ENCODE measurements around the gene CFDP1. TPM values are rescaled to one million over a fixed set of nuclear protein-coding genes. Genes with fewer than 3 reads are reported as not detected.
A peak's percentile ranks its signal among the peaks of the same experiment; 100 is the strongest.
"Not testable (repeated sequence)": the region's sequence is repeated elsewhere in the genome, so short reads cannot be mapped to it uniquely, and the experiment has no call there.

CFDP1 gene
- total RNA-seq, 1 donor: 41.3 TPM

DNA sequence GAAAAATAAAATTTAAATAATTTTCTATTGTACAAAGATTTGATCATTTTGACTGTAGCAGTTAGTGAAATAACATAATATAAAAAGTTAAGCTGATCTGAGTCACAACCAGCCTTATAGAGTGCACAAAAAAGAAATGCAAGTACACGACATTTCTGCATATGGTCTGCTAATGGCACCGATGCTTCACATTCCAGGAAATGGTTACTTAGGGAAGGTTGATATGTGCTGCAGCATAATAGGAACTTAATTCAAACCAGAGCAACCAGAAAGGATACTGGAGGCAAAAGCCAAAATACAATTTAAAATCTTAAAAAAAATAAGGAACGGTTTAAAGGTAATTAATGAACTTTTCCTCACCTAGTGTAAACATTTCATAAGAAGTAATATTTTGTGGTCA, 10.0 kb upstream of the CFDP1 start:
- Histone ChIP-seq H3K27me3 (ENCODE audit: insufficient read depth, low read length) (no peaks in the 10 kb centered on the region), H3K4me3 (ENCODE audit: insufficient read depth, low read length) (no peak overlapping the region), H3K27ac (ENCODE audit: low read depth, low read length) (no peak overlapping the region), H3K4me2 (ENCODE audit: insufficient read depth, low read length) (no peak overlapping the region), H4K20me1 (ENCODE audit: insufficient read depth, low read length) (no peaks in the 10 kb centered on the region), H3K79me2 (ENCODE audit: insufficient read depth, low read length) (peaks cover 2% of the 10 kb centered on the region), H3K4me1 (ENCODE audit: insufficient read depth, low read length) (no peaks in the 10 kb centered on the region), H3K36me3 (ENCODE audit: insufficient read depth, low read length) (no peaks in the 10 kb centered on the region), H3K9me3 (ENCODE audit: low read depth, low read length) (no peaks in the 10 kb centered on the region), H2AFZ (ENCODE audit: low read length) (no peak overlapping the region)
- TF ChIP-seq, protein P1, sequence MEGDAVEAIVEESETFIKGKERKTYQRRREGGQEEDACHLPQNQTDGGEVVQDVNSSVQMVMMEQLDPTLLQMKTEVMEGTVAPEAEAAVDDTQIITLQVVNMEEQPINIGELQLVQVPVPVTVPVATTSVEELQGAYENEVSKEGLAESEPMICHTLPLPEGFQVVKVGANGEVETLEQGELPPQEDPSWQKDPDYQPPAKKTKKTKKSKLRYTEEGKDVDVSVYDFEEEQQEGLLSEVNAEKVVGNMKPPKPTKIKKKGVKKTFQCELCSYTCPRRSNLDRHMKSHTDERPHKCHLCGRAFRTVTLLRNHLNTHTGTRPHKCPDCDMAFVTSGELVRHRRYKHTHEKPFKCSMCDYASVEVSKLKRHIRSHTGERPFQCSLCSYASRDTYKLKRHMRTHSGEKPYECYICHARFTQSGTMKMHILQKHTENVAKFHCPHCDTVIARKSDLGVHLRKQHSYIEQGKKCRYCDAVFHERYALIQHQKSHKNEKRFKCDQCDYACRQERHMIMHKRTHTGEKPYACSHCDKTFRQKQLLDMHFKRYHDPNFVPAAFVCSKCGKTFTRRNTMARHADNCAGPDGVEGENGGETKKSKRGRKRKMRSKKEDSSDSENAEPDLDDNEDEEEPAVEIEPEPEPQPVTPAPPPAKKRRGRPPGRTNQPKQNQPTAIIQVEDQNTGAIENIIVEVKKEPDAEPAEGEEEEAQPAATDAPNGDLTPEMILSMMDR (IDR thresholded peaks at IDR 0.05; ENCODE audit: extremely low read depth, low read depth, low read length): no peak
- DNase-seq (ENCODE audit: insufficient read length, low spot score, missing footprints): no peak

DNA sequence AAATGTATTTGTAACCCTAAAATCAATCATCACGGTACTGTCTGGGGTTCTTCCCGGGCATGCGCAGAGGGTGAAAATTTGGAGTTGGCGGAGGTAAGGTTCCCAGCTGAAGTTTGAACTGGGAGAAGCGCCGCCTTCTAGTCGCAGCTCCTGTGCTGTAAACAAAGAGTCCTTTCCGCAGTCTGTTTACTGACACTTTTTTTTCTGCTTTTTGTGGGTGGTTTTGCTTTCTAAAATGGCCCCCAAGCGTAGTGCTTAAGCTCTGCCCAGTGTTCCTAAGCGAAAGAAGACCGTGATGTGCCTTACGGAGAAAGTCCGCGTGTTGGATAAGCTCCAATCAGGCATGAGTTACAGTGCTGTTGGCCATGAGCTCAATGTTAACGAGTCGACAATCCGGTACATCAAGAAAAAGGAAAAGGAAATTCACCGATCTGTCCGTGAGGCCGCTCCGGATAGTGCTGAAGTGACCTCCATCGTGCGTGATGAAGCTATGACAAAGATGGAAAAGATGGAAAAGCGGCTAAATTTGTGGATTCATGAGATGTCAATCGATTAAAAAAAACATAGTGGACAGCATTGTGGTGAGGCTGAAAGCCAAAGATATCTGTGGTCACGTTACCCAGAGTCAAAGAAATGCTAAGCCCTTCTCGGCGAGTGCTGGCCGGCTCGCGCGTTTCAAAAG, 570 bp upstream of the CFDP1 start:
- no peaks in the 10 kb centered on the region for H3K27me3 ChIP-seq (ENCODE audit: insufficient read depth, low read length)
- TF ChIP-seq, protein P1 (IDR thresholded peaks at IDR 0.05; ENCODE audit: extremely low read depth, low read depth, low read length): no peak
- peaks cover 42% of the 10 kb centered on the region for H3K79me2 ChIP-seq (ENCODE audit: insufficient read depth, low read length)
- peak; percentile 82 for DNase-seq (ENCODE audit: insufficient read length, low spot score, missing footprints)
- H3K9me3 ChIP-seq (ENCODE audit: low read depth, low read length): no peaks in the 10 kb centered on the region
- H3K4me1 ChIP-seq (ENCODE audit: insufficient read depth, low read length): peaks cover 4% of the 10 kb centered on the region
- peak overlapping the region; percentile 98 for H3K4me3 ChIP-seq (ENCODE audit: insufficient read depth, low read length)
- peak overlapping the region; percentile 100 for H3K4me2 ChIP-seq (ENCODE audit: insufficient read depth, low read length)
- peak overlapping the region; percentile 100 for H3K27ac ChIP-seq (ENCODE audit: low read depth, low read length)
- peak overlapping the region; percentile 86 for H2AFZ ChIP-seq (ENCODE audit: low read length)
- peaks cover 4% of the 10 kb centered on the region for H4K20me1 ChIP-seq (ENCODE audit: insufficient read depth, low read length)
- no peaks in the 10 kb centered on the region for H3K36me3 ChIP-seq (ENCODE audit: insufficient read depth, low read length)

DNA sequence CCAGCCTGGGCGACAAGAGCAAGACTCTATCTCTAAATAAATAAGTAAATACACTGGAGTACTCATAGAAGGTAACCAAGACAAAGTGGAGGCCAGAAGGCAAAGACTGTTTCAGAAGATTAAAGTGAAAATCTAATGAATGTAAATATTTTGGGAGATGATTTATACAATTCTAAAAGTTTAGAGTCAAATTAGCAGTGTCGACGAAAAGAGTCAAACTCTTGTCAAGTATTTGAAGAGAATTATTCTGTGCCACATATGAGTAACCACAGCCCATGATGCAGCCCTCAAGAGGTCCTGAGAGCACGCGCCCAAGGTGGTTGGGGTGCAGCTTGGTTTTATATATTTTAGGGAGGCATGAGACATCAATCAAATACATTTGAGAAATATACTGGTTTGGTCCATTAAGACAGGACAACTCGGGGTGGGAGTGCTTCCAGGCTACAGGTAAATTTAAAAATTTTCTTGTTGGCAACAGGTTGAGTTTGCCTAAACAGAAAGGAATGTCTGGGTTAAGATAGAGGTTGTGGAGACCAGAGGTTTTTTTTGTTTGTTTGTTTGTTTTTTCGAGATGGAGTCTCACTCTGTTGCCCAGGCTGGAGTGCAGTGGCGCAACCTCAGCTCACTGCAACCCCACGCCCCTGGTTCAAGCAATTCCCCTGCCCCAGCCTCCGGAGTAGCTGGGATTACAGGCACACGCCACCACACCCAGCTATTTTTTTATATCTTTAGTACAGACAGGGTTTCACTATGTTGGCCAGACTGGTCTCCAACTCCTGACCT, 3.5 kb downstream of the CFDP1 start:
- Histone ChIP-seq H3K79me2 (ENCODE audit: insufficient read depth, low read length) (peaks cover 69% of the 10 kb centered on the region), H4K20me1 (ENCODE audit: insufficient read depth, low read length) (peaks cover 4% of the 10 kb centered on the region)

GRCh38 chr16:75426524-75426923, 6.8 kb downstream of the CFDP1 start:
- not testable (repeated sequence) for H3K36me3 ChIP-seq (ENCODE audit: insufficient read depth, low read length); H2AFZ ChIP-seq (ENCODE audit: low read length); H3K4me2 ChIP-seq (ENCODE audit: insufficient read depth, low read length); H3K9me3 ChIP-seq (ENCODE audit: low read depth, low read length); H3K27ac ChIP-seq (ENCODE audit: low read depth, low read length); H3K4me3 ChIP-seq (ENCODE audit: insufficient read depth, low read length); DNase-seq (ENCODE audit: insufficient read length, low spot score, missing footprints); H4K20me1 ChIP-seq (ENCODE audit: insufficient read depth, low read length); H3K27me3 ChIP-seq (ENCODE audit: insufficient read depth, low read length)
- Histone ChIP-seq H3K79me2 (ENCODE audit: insufficient read depth, low read length) (peaks cover 77% of the 10 kb centered on the region), H3K4me1 (ENCODE audit: insufficient read depth, low read length) (peaks cover 14% of the 10 kb centered on the region)

More for the DNA sequence above, 3.5 kb downstream of the CFDP1 start:
- no peak overlapping the region for H3K4me3 ChIP-seq (ENCODE audit: insufficient read depth, low read length)
- TF ChIP-seq, protein P1 (IDR thresholded peaks at IDR 0.05; ENCODE audit: extremely low read depth, low read depth, low read length): no peak
- H3K27me3 ChIP-seq (ENCODE audit: insufficient read depth, low read length): no peaks in the 10 kb centered on the region
- no peak overlapping the region for H3K27ac ChIP-seq (ENCODE audit: low read depth, low read length)
- no peak overlapping the region for H2AFZ ChIP-seq (ENCODE audit: low read length)
- H3K4me2 ChIP-seq (ENCODE audit: insufficient read depth, low read length): no peak overlapping the region
- DNase-seq (ENCODE audit: insufficient read length, low spot score, missing footprints): no peak
- H3K4me1 ChIP-seq (ENCODE audit: insufficient read depth, low read length): peaks cover 8% of the 10 kb centered on the region
- H3K36me3 ChIP-seq (ENCODE audit: insufficient read depth, low read length): no peaks in the 10 kb centered on the region
- no peaks in the 10 kb centered on the region for H3K9me3 ChIP-seq (ENCODE audit: low read depth, low read length)

GRCh38 chr16:75424105-75424762, 9.1 kb downstream of the CFDP1 start:
- H3K27me3 ChIP-seq (ENCODE audit: insufficient read depth, low read length); H2AFZ ChIP-seq (ENCODE audit: low read length); H3K36me3 ChIP-seq (ENCODE audit: insufficient read depth, low read length); H3K4me3 ChIP-seq (ENCODE audit: insufficient read depth, low read length); H3K9me3 ChIP-seq (ENCODE audit: low read depth, low read length); DNase-seq (ENCODE audit: insufficient read length, low spot score, missing footprints); H4K20me1 ChIP-seq (ENCODE audit: insufficient read depth, low read length); H3K27ac ChIP-seq (ENCODE audit: low read depth, low read length): not testable (repeated sequence)
- H3K4me1 ChIP-seq (ENCODE audit: insufficient read depth, low read length): peaks cover 19% of the 10 kb centered on the region
- H3K79me2 ChIP-seq (ENCODE audit: insufficient read depth, low read length): peaks cover 76% of the 10 kb centered on the region
- H3K4me2 ChIP-seq (ENCODE audit: insufficient read depth, low read length): peak overlapping the region; percentile 40

Data from osteoblast (primary cell).